Ascending aorta (tissue), 2 donors: ENCODE data around the gene ADORA2A. TPM values are rescaled to one million over a fixed set of nuclear protein-coding genes. Genes with fewer than 3 reads are reported as not detected.

Experiments
- DNase-seq, 2 donors: peaks; one replicate each; pipeline ENCODE4 v3.0.0-alpha.2; 2019; ENCODE audit warnings: low spot score in 2 of 2
- H3K27ac ChIP-seq, 2 donors: fragments of 200-600 bp; sonication (generic); one replicate each; pipeline ENCODE4 v1.5.1; 2016 to 2017; ENCODE audit warnings: mild to moderate bottlenecking in 1 of 2
- H3K27me3 ChIP-seq: fragments of 200-600 bp; sonication (generic); one replicate; pipeline ENCODE4 v1.5.1; 2017
- H3K36me3 ChIP-seq, 2 donors: fragments of 200-600 bp; sonication (generic); one replicate each; pipeline ENCODE4 v1.5.1; 2016
- H3K4me1 ChIP-seq, 2 donors: fragments of 200-600 bp; sonication (generic); one replicate each; pipeline ENCODE4 v1.5.1; 2016 to 2017; ENCODE audit warnings: mild to moderate bottlenecking in 1 of 2
- H3K4me3 ChIP-seq, 2 donors: fragments of 200-600 bp; sonication (generic); one replicate each; pipeline ENCODE4 v1.5.1; 2016 to 2017; ENCODE audit warnings: mild to moderate bottlenecking in 1 of 2
- H3K9me3 ChIP-seq, 2 donors: fragments of 200-600 bp; sonication (generic); one replicate each; pipeline ENCODE4 v1.5.1; 2016
- CTCF ChIP-seq, 3 experiments: fragments of 200-600 bp in 2 of 3; fragments of 450-650 bp in 1 of 3; sonication (generic) in 2 of 3; IDR thresholded peaks; one replicate each; pipeline ENCODE4 v1.5.1; 2016 to 2019; ENCODE audit warnings: antibody characterized with exemption in 3 of 3, mild to moderate bottlenecking in 1 of 3, moderate library complexity in 1 of 3
- intact Hi-C: fragments of 100-400 bp; cut with DNase I; formaldehyde crosslinking; loops from one replicate; pipeline ENCODE4 v1.15.1; 2023
- total RNA-seq: library from RNA; depleted of rRNA; stranded (reverse); fragments of >200 nt; gene quantifications from one replicate; pipeline ENCODE4 v1.1.0, GENCODE V29; 2016

The ADORA2A gene
- total RNA-seq, 1 donor from 2014 or later, result 14.7 TPM

- Histone ChIP-seq H3K27ac (no peak overlapping the region), H3K9me3 (no peaks in the 10 kb centered on the region), H3K27me3 (no peaks in the 10 kb centered on the region), H3K4me3 (no peak overlapping the region), H3K36me3 (peaks cover under 1 to 12% of the 10 kb centered on the region in 2 donors), H3K4me1 (no peaks in the 10 kb centered on the region)
- TF ChIP-seq CTCF (IDR thresholded peaks at IDR 0.05), result no peak
- intact Hi-C loops, result no loop called here
- no peak for DNase-seq
These were observed 43.3 kb upstream of the ADORA2A start for GRCh38 chr22:24384131-24384530.

- no peaks in the 10 kb centered on the region for H3K9me3 ChIP-seq
- intact Hi-C loops, result no loop called here
- peaks cover 8 to 19% of the 10 kb centered on the region in 2 donors for H3K4me1 ChIP-seq
- no peak for DNase-seq
- TF ChIP-seq CTCF (IDR thresholded peaks at IDR 0.05), result no peak
- H3K27me3 ChIP-seq, result no peaks in the 10 kb centered on the region
- H3K4me3 ChIP-seq, result no peak overlapping the region
- no peaks in the 10 kb centered on the region for H3K36me3 ChIP-seq
- no peak overlapping the region for H3K27ac ChIP-seq
These were observed 40.4 kb upstream of the ADORA2A start for GRCh38 chr22:24386937-24387471.

- no peak for DNase-seq
- Histone ChIP-seq H3K36me3 (no peaks in the 10 kb centered on the region), H3K9me3 (no peaks in the 10 kb centered on the region), H3K4me3 (no peak overlapping the region), H3K27ac (peak overlapping the region; percentile 76 to 80), H3K4me1 (peaks cover 8 to 21% of the 10 kb centered on the region in 2 donors), H3K27me3 (no peaks in the 10 kb centered on the region)
- no peak for TF ChIP-seq CTCF (IDR thresholded peaks at IDR 0.05)
- intact Hi-C loops, result no loop called here
These were observed 37.7 kb upstream of the ADORA2A start for GRCh38 chr22:24389680-24390079.

GRCh38 chr22:24390156-24390555, 37.2 kb upstream of the ADORA2A start:
- no peak for TF ChIP-seq CTCF (IDR thresholded peaks at IDR 0.05)
- Histone ChIP-seq H3K27me3 (no peaks in the 10 kb centered on the region), H3K9me3 (no peaks in the 10 kb centered on the region), H3K4me1 (peaks cover 8 to 21% of the 10 kb centered on the region in 2 donors), H3K4me3 (peak overlapping the region in 1 of 2 donors; percentile 3), H3K36me3 (no peaks in the 10 kb centered on the region), H3K27ac (peak overlapping the region; percentile 76 to 80)
- intact Hi-C loops, result no loop called here
- DNase-seq, result no peak

- no peaks in the 10 kb centered on the region for H3K9me3 ChIP-seq
- peaks cover 0 to 2% of the 10 kb centered on the region in 2 donors for H3K36me3 ChIP-seq
- H3K4me3 ChIP-seq, result peak overlapping the region in 1 of 2 donors; percentile 3
- peak in 1 of 2 donors; percentile 77 for DNase-seq
- H3K4me1 ChIP-seq, result peaks cover 8 to 21% of the 10 kb centered on the region in 2 donors
- H3K27ac ChIP-seq, result peak overlapping the region; percentile 76 to 80
- no peak for TF ChIP-seq CTCF (IDR thresholded peaks at IDR 0.05)
- no peaks in the 10 kb centered on the region for H3K27me3 ChIP-seq
- intact Hi-C loops, result no loop called here
These were observed 36.8 kb upstream of the ADORA2A start for GRCh38 chr22:24390576-24390975.

GRCh38 chr22:24391836-24392217, 35.6 kb upstream of the ADORA2A start:
- Histone ChIP-seq H3K4me1 (peaks cover 8 to 21% of the 10 kb centered on the region in 2 donors), H3K9me3 (no peaks in the 10 kb centered on the region), H3K27ac (peak overlapping the region; percentile 73 to 76), H3K36me3 (peaks cover 9 to 10% of the 10 kb centered on the region in 2 donors), H3K27me3 (no peaks in the 10 kb centered on the region), H3K4me3 (no peak overlapping the region)
- intact Hi-C loops, result no loop called here
- TF ChIP-seq CTCF (IDR thresholded peaks at IDR 0.05), result no peak
- DNase-seq, result no peak
